Loucy (cell line): ENCODE results near the gene CREBL2.

ENCODE experiments used
- H2AFZ ChIP-seq: fragments of 200-600 bp; sonication (generic); 2 replicates; pipeline ENCODE4 v1.6.0; 2016; ENCODE audit warnings: antibody characterized with exemption, mild to moderate bottlenecking, low read length, moderate library complexity
- H3F3A ChIP-seq: fragments of 200-600 bp; 2 replicates; pipeline ENCODE4 v1.6.0; 2016; ENCODE audit warnings: antibody characterized with exemption, low read depth, mild to moderate bottlenecking
- H3K27me3 ChIP-seq: fragments of 200-600 bp; sonication (generic); 2 replicates; pipeline ENCODE4 v1.6.1; 2014; ENCODE audit warnings: low read length, mild to moderate bottlenecking; ENCODE audit not compliant: insufficient read depth, poor library complexity, severe bottlenecking
- H3K36me3 ChIP-seq: fragments of 200-600 bp; sonication (generic); 2 replicates; pipeline ENCODE4 v1.6.1; 2016; ENCODE audit warnings: low read length; ENCODE audit not compliant: insufficient read depth
- H3K4me1 ChIP-seq: fragments of 200-600 bp; sonication (generic); 2 replicates; pipeline ENCODE4 v1.5.1; 2014; ENCODE audit warnings: low read length, mild to moderate bottlenecking; ENCODE audit not compliant: insufficient read depth, poor library complexity, severe bottlenecking
- H3K4me2 ChIP-seq: fragments of 200-600 bp; sonication (generic); 2 replicates; pipeline ENCODE4 v1.6.0; 2014; ENCODE audit warnings: antibody characterized with exemption, low read length, low read depth, mild to moderate bottlenecking; ENCODE audit not compliant: poor library complexity, severe bottlenecking
- H3K4me3 ChIP-seq: fragments of 200-600 bp; sonication (generic); 2 replicates; pipeline ENCODE4 v1.5.1; 2014; ENCODE audit warnings: low read length, mild to moderate bottlenecking, mixed read lengths; ENCODE audit not compliant: poor library complexity, severe bottlenecking
- H3K79me2 ChIP-seq: fragments of 200-600 bp; sonication (generic); 2 replicates; pipeline ENCODE4 v1.6.1; 2014; ENCODE audit warnings: low read length; ENCODE audit not compliant: insufficient read depth
- H3K9ac ChIP-seq: fragments of 200-600 bp; sonication (generic); 2 replicates; pipeline ENCODE4 v1.6.0; 2014; ENCODE audit warnings: mild to moderate bottlenecking, low read depth, low read length, moderate library complexity; ENCODE audit not compliant: poor library complexity, severe bottlenecking
- H3K9me2 ChIP-seq: fragments of 200-600 bp; sonication (generic); replicated peaks from 2 replicates; pipeline ENCODE4 v1.6.1; 2016; ENCODE audit warnings: low read depth, low read length, mixed read lengths
- H3K9me3 ChIP-seq: fragments of 200-600 bp; sonication (generic); 2 replicates; pipeline ENCODE4 v1.6.1; 2014; ENCODE audit warnings: mild to moderate bottlenecking, antibody characterized with exemption, low read length, low read depth; ENCODE audit not compliant: insufficient read depth
- H4K20me1 ChIP-seq: fragments of 200-600 bp; sonication (generic); 2 replicates; pipeline ENCODE4 v1.6.0; 2014; ENCODE audit warnings: antibody characterized with exemption, low read length, mild to moderate bottlenecking; ENCODE audit not compliant: insufficient read depth, poor library complexity, severe bottlenecking
- EZH2phosphoT487 ChIP-seq: fragments of 200-600 bp; IDR thresholded peaks from 2 replicates; pipeline ENCODE4 v1.6.1; 2018; ENCODE audit warnings: antibody characterized with exemption, mild to moderate bottlenecking, moderate library complexity, borderline replicate concordance
- TF ChIP-seq, protein P1 (sequence below): fragments of 200-600 bp; sonication (generic); conservative IDR thresholded peaks from 2 replicates; pipeline ENCODE4 v1.5.1; 2014; ENCODE audit warnings: mild to moderate bottlenecking, antibody characterized with exemption, low read length

The CREBL2 gene

DNA sequence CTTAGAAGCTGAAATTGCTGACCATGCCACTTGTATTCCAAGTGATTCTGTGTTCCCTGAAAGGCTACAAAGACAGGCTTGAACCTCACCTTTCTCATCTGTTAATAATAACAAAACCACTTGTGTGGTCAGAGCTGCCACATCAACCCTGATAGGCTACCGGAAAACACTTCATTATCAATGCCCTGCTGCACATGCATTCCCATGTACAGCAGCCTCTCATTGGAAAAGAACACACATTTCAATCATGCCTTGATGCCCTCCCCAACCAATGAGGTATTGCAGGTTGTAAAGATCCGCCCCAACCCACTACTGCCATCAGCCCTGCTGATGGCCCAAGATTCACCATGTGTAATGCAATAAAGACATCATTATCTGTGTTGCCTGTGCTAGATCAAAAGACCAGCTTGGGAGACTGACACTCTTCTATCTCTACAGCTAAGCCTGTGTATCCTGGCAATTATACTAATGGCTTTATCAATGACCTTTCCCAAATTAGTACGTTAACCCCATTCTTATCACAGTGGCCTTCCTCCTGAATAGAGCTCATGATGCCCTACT lies 81.5 kb downstream of the CREBL2 start:
- no peaks in the 10 kb centered on the region for H3K36me3 ChIP-seq
- H3K9me3 ChIP-seq, result no peaks in the 10 kb centered on the region
- no peak overlapping the region for H3K4me2 ChIP-seq
- H3K9ac ChIP-seq, result no peak overlapping the region
- H3K79me2 ChIP-seq, result peaks cover 20% of the 10 kb centered on the region; the same call in 1 of the 2 replicates
- TF ChIP-seq, protein P1, sequence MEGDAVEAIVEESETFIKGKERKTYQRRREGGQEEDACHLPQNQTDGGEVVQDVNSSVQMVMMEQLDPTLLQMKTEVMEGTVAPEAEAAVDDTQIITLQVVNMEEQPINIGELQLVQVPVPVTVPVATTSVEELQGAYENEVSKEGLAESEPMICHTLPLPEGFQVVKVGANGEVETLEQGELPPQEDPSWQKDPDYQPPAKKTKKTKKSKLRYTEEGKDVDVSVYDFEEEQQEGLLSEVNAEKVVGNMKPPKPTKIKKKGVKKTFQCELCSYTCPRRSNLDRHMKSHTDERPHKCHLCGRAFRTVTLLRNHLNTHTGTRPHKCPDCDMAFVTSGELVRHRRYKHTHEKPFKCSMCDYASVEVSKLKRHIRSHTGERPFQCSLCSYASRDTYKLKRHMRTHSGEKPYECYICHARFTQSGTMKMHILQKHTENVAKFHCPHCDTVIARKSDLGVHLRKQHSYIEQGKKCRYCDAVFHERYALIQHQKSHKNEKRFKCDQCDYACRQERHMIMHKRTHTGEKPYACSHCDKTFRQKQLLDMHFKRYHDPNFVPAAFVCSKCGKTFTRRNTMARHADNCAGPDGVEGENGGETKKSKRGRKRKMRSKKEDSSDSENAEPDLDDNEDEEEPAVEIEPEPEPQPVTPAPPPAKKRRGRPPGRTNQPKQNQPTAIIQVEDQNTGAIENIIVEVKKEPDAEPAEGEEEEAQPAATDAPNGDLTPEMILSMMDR, result no peak
- no peak for TF ChIP-seq EZH2phosphoT487
- no peaks in the 10 kb centered on the region for H4K20me1 ChIP-seq
- no peak overlapping the region for H2AFZ ChIP-seq
- no peaks in the 10 kb centered on the region for H3K27me3 ChIP-seq
- H3K4me3 ChIP-seq, result no peak overlapping the region
- no peaks in the 10 kb centered on the region for H3K9me2 ChIP-seq
- H3K4me1 ChIP-seq, result peaks cover 18% of the 10 kb centered on the region
- no peaks in the 10 kb centered on the region for H3F3A ChIP-seq
